CD4-positive, CD25-positive, alpha-beta regulatory T cell (primary cell): ENCODE results near the gene C7orf57. TPM values are rescaled to one million over a fixed set of nuclear protein-coding genes. Genes with fewer than 3 reads are reported as not detected.
"Not testable (repeated sequence)": the region's sequence is repeated elsewhere in the genome, so short reads cannot be mapped to it uniquely, and the experiment has no call there.

Experiments used
- ATAC-seq, 2 donors: fragments of 150-1000 bp; cut with Tn5 transposase; one replicate each; pipeline ENCODE4 v1.10.0; 2021; ENCODE audit warnings: low read depth in 2 of 2, moderate number of reproducible peaks in 2 of 2, moderate library complexity in 1 of 2
- DNase-seq, 3 donors: peaks; one replicate each; pipeline versions ENCODE4 v3.0.0 to v3.0.0-alpha.2; 2012 to 2022; ENCODE audit warnings: mixed read lengths in 1 of 3
- H3K27ac ChIP-seq: one replicate; pipeline ENCODE4 v1.7.0; 2013; ENCODE audit warnings: mild to moderate bottlenecking, low read length; ENCODE audit not compliant: insufficient read depth, poor library complexity, severe bottlenecking
- H3K27me3 ChIP-seq: one replicate; pipeline ENCODE4 v1.7.0; 2013; ENCODE audit warnings: low read length; ENCODE audit not compliant: control insufficient read depth, insufficient read depth
- H3K36me3 ChIP-seq: one replicate; pipeline ENCODE4 v1.7.0; 2013; ENCODE audit warnings: mild to moderate bottlenecking, low read length, moderate library complexity; ENCODE audit not compliant: control insufficient read depth, insufficient read depth
- H3K4me1 ChIP-seq: 2 replicates; pipeline ENCODE4 v1.7.0; 2013; ENCODE audit warnings: mild to moderate bottlenecking, low read length; ENCODE audit not compliant: insufficient read depth, control insufficient read depth, poor library complexity, severe bottlenecking
- H3K4me3 ChIP-seq: one replicate; pipeline ENCODE4 v1.7.0; 2013; ENCODE audit warnings: low read depth, mild to moderate bottlenecking, low read length, moderate library complexity
- H3K9me3 ChIP-seq, 2 experiments: 1 replicate in 1 of 2; 2 replicates in 1 of 2; pipeline ENCODE4 v1.7.0; 2013; ENCODE audit warnings: low read length in 2 of 2, mild to moderate bottlenecking in 1 of 2, moderate library complexity in 1 of 2; ENCODE audit not compliant: control insufficient read depth in 2 of 2
- H3K27ac Mint-ChIP-seq, 3 donors: one replicate each; pipeline ENCODE4 v1.8.0; 2020 to 2022; ENCODE audit warnings: mild to moderate bottlenecking in 3 of 3, mixed read lengths in 3 of 3, moderate library complexity in 2 of 3
- H3K27me3 Mint-ChIP-seq: one replicate; pipeline ENCODE4 v1.8.0; 2022; ENCODE audit warnings: mild to moderate bottlenecking, mixed read lengths
- H3K36me3 Mint-ChIP-seq: one replicate; pipeline ENCODE4 v1.8.0; 2020; ENCODE audit warnings: mixed read lengths
- H3K4me1 Mint-ChIP-seq, 4 donors: one replicate each; pipeline ENCODE4 v1.8.0; 2020 to 2022; ENCODE audit warnings: mixed read lengths in 4 of 4, mild to moderate bottlenecking in 1 of 4
- H3K4me3 Mint-ChIP-seq, 4 donors: one replicate each; pipeline ENCODE4 v1.8.0; 2020 to 2022; ENCODE audit warnings: mild to moderate bottlenecking in 4 of 4, mixed read lengths in 4 of 4, moderate library complexity in 3 of 4
- H3K9me3 Mint-ChIP-seq, 7 donors: one replicate each; pipeline ENCODE4 v1.8.0; 2020 to 2022; ENCODE audit warnings: mixed read lengths in 7 of 7, mild to moderate bottlenecking in 3 of 7, moderate library complexity in 2 of 7
- polyA plus RNA-seq, 4 donors: library from polyadenylated mRNA; unstranded; fragments of 300-500 nt; fragmentation: Illumina TruSeq; gene quantifications; one replicate each; pipeline ENCODE4 v1.2.3, GENCODE V29; 2021
- total RNA-seq: library from RNA; stranded (reverse); gene quantifications from one replicate; pipeline ENCODE4 v1.2.3, GENCODE V29; 2022

The C7orf57 gene
- total and polyA plus RNA-seq, 5 donors from 2014 or later: not detected

DNA sequence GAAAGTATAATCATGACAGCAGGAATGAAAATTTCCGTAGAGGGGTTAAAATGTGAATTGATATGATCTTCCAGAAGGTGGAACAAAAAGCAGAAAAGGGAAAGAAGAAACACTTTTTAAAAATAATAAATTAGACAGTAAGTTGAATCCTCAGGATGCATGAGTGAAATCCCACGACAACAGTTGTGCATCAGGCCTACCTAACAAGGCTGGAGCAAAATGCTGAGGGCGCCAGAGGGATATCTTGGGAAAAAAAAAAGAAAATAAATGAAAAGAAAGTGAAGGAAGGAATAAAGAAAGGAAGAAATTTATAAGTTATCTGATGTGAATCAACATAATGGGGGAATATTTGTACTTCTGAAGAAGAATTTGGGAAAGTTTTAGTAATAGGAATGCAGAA, 42.9 kb upstream of the C7orf57 start:
- Mint-ChIP-seq H3K27me3 (peaks cover 5% of the 10 kb centered on the region), H3K36me3 (peaks cover 3% of the 10 kb centered on the region), H3K9me3 (peaks cover 0 to 5% (median 0%) of the 10 kb centered on the region in 7 donors), H3K27ac (peak overlapping the region; percentile 85 to 98 (median 88)), H3K4me1 (peaks cover 9 to 21% (median 17%) of the 10 kb centered on the region in 4 donors), H3K4me3 (peak overlapping the region; percentile 79 to 96 (median 94))
- Histone ChIP-seq H3K9me3 (no peaks in the 10 kb centered on the region), H3K27me3 (peaks cover 2% of the 10 kb centered on the region), H3K4me3 (peak overlapping the region; percentile 73), H3K4me1 (peaks cover 13% of the 10 kb centered on the region), H3K36me3 (no peaks in the 10 kb centered on the region), H3K27ac (peak overlapping the region; percentile 62)
- ATAC-seq: no peak
- no peak for DNase-seq

DNA sequence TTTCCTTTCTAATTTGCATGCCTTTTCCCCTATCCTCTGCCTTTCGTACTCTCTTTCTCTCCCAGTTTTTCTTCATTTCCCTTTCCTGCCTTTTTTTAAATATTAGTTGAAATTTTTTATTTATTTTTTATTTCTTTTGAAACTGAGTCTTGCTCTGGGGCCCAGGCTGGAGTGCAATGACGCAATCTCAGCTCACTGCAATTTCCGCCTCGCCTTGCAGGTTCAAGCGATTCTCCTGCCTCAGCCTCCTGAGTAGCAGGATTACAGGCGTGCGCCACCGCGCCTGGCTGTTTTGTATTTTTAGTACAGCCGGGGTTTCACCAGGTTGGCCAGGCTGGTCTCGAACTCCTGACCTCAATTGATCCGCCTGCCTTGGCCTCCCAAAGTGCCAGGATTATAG, 35.9 kb upstream of the C7orf57 start:
- DNase-seq (no peak), ATAC-seq (no peak)
- Mint-ChIP-seq H3K9me3 (peaks cover 0 to 6% (median 0%) of the 10 kb centered on the region in 7 donors), H3K4me1 (peaks cover 0 to 1% (median 0%) of the 10 kb centered on the region in 4 donors), H3K36me3 (peaks cover 6% of the 10 kb centered on the region), H3K27ac (no peak overlapping the region), H3K27me3 (peaks cover 13% of the 10 kb centered on the region), H3K4me3 (no peak overlapping the region)
- no peak overlapping the region for H3K27ac ChIP-seq
- no peaks in the 10 kb centered on the region for H3K9me3 ChIP-seq
- H3K36me3 ChIP-seq: no peaks in the 10 kb centered on the region
- no peaks in the 10 kb centered on the region for H3K4me1 ChIP-seq
- peaks cover 3% of the 10 kb centered on the region for H3K27me3 ChIP-seq
- H3K4me3 ChIP-seq: no peak overlapping the region

- H3K9me3 ChIP-seq, ATAC-seq, H3K36me3 Mint-ChIP-seq, H3K4me3 ChIP-seq, H3K27ac ChIP-seq, H3K36me3 ChIP-seq, H3K4me1 Mint-ChIP-seq, H3K27me3 ChIP-seq, DNase-seq, H3K9me3 Mint-ChIP-seq, H3K4me3 Mint-ChIP-seq, H3K27ac Mint-ChIP-seq, H3K4me1 ChIP-seq: not testable (repeated sequence)
- peaks cover 15% of the 10 kb centered on the region for H3K27me3 Mint-ChIP-seq
Observed at GRCh38 chr7:48000164-48000563, 35.2 kb upstream of the C7orf57 start.

DNA sequence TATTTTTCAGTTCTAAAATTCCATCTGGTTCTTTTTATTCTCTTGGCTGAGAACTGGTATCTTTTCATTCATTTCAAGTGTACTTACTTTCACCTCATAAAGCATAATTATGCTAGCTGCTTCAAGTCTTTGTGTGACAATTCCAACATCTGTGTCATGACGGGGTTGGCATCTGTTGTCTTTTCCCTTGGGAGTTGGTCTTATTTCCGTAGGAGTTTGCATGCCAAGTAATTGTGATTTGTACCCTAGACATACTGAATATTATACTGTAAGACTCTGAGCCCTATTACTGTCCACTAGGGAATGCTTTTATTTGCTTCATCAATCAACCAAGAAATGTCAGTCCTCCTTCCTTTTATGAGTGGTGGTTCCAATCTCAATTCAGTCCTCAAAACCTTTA, 31.3 kb upstream of the C7orf57 start:
- H3K4me3 Mint-ChIP-seq: no peak overlapping the region
- no peak overlapping the region for H3K27ac Mint-ChIP-seq
- no peaks in the 10 kb centered on the region for H3K4me1 Mint-ChIP-seq

GRCh38 chr7:48004638-48005037, 30.7 kb upstream of the C7orf57 start:
- Histone ChIP-seq H3K9me3 (no peaks in the 10 kb centered on the region), H3K4me3 (no peak overlapping the region), H3K27me3 (peaks cover 6% of the 10 kb centered on the region), H3K36me3 (no peaks in the 10 kb centered on the region), H3K4me1 (no peaks in the 10 kb centered on the region), H3K27ac (no peak overlapping the region)
- Mint-ChIP-seq H3K4me3 (no peak overlapping the region), H3K36me3 (peaks cover 3% of the 10 kb centered on the region), H3K27ac (peak overlapping the region in 1 of 3 donors; percentile 3), H3K27me3 (peaks cover 14% of the 10 kb centered on the region), H3K4me1 (no peaks in the 10 kb centered on the region), H3K9me3 (peaks cover 0 to 6% (median 0%) of the 10 kb centered on the region in 7 donors)
- DNase-seq: no peak
- ATAC-seq: no peak

More for the DNA sequence above, 31.3 kb upstream of the C7orf57 start:
- peaks cover 6% of the 10 kb centered on the region for H3K27me3 ChIP-seq
- no peaks in the 10 kb centered on the region for H3K9me3 ChIP-seq
- no peaks in the 10 kb centered on the region for H3K36me3 ChIP-seq
- Mint-ChIP-seq H3K27me3 (peaks cover 14% of the 10 kb centered on the region), H3K9me3 (peaks cover 0 to 6% (median 0%) of the 10 kb centered on the region in 7 donors), H3K36me3 (peaks cover 3% of the 10 kb centered on the region)
- DNase-seq (no peak), ATAC-seq (no peak)
- no peak overlapping the region for H3K4me3 ChIP-seq
- no peak overlapping the region for H3K27ac ChIP-seq
- no peaks in the 10 kb centered on the region for H3K4me1 ChIP-seq

- no peak for DNase-seq
- ATAC-seq: no peak
- Mint-ChIP-seq H3K36me3 (no peaks in the 10 kb centered on the region), H3K9me3 (peaks cover 0 to 6% (median 0%) of the 10 kb centered on the region in 7 donors), H3K27ac (no peak overlapping the region), H3K4me1 (no peaks in the 10 kb centered on the region), H3K4me3 (no peak overlapping the region), H3K27me3 (peaks cover 14% of the 10 kb centered on the region)
- Histone ChIP-seq H3K9me3 (no peaks in the 10 kb centered on the region), H3K4me3 (no peak overlapping the region), H3K27me3 (peaks cover 6% of the 10 kb centered on the region), H3K36me3 (no peaks in the 10 kb centered on the region), H3K27ac (no peak overlapping the region), H3K4me1 (no peaks in the 10 kb centered on the region)
Observed at GRCh38 chr7:48006866-48007265, 28.5 kb upstream of the C7orf57 start.

- H3K4me1 ChIP-seq: no peaks in the 10 kb centered on the region
- Mint-ChIP-seq H3K4me3 (no peak overlapping the region), H3K4me1 (no peaks in the 10 kb centered on the region), H3K27me3 (peaks cover 6% of the 10 kb centered on the region), H3K9me3 (peaks cover 0 to 2% (median 0%) of the 10 kb centered on the region in 7 donors), H3K36me3 (no peaks in the 10 kb centered on the region), H3K27ac (no peak overlapping the region)
- H3K9me3 ChIP-seq: no peaks in the 10 kb centered on the region
- peaks cover 3% of the 10 kb centered on the region for H3K27me3 ChIP-seq
- no peak overlapping the region for H3K27ac ChIP-seq
- ATAC-seq (no peak), DNase-seq (no peak)
- no peak overlapping the region for H3K4me3 ChIP-seq
- no peaks in the 10 kb centered on the region for H3K36me3 ChIP-seq
Observed at GRCh38 chr7:48009257-48009656, 26.1 kb upstream of the C7orf57 start.

DNA sequence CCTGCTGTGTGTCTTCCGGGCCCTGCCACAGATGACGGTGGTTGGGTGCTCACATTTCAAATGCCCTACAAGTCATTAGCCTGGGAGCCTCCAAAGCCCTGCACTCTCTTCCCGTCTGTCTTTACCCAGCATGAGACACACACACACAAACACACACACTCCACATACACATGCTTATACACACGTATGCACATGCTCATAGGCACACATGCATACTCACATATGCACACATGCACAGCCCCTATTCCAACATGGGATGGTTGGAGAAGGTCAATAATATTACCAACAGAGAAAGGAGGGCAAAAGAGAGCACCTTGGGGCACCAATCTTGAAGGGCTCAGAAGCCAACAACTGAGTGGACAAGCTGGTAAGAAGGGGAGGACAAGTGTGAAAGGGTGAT, 25.4 kb upstream of the C7orf57 start:
- H3K27me3 Mint-ChIP-seq: peaks cover 5% of the 10 kb centered on the region
- ATAC-seq (no peak), DNase-seq (no peak)
- no peaks in the 10 kb centered on the region for H3K36me3 Mint-ChIP-seq
- H3K9me3 Mint-ChIP-seq: peaks cover 0 to 2% (median 0%) of the 10 kb centered on the region in 7 donors
- no peak overlapping the region for H3K27ac Mint-ChIP-seq
- no peaks in the 10 kb centered on the region for H3K4me1 Mint-ChIP-seq
- Histone ChIP-seq H3K27me3 (peaks cover 3% of the 10 kb centered on the region), H3K4me3 (no peak overlapping the region), H3K4me1 (no peaks in the 10 kb centered on the region), H3K27ac (no peak overlapping the region), H3K9me3 (no peaks in the 10 kb centered on the region), H3K36me3 (no peaks in the 10 kb centered on the region)
- H3K4me3 Mint-ChIP-seq: no peak overlapping the region
